Kidney (tissue), 14 donors: ENCODE measurements around the gene KRTAP27-1. TPM values are rescaled to one million over a fixed set of nuclear protein-coding genes. Genes with fewer than 3 reads are reported as not detected.
A peak's percentile ranks its signal among the peaks of the same experiment; 100 is the strongest.

Experiments used
- DNase-seq, 5 donors: peaks; one replicate each; pipeline ENCODE4 v3.0.0-alpha.2; 2013 to 2020
- FAIRE-seq: peaks from 2 replicates; lab custom pipeline; 2012; peaks lifted over from hg19 to GRCh38; lab: Jason Lieb, UNC
- H3K27ac ChIP-seq, 2 donors: one replicate each; pipeline ENCODE4 v1.7.0; 2013; ENCODE audit warnings: low read depth in 2 of 2, low read length in 2 of 2, inconsistent platforms in 1 of 2
- H3K27me3 ChIP-seq: one replicate; pipeline ENCODE4 v1.7.1; 2013; ENCODE audit warnings: low read length, inconsistent platforms; ENCODE audit not compliant: control insufficient read depth, insufficient read depth
- H3K36me3 ChIP-seq, 3 donors: one replicate each; pipeline versions ENCODE4 v1.7.0 to v1.7.1; 2013; ENCODE audit warnings: low read length in 3 of 3, control low read depth in 1 of 3, inconsistent platforms in 1 of 3; ENCODE audit not compliant: insufficient read depth in 3 of 3, control insufficient read depth in 2 of 3
- H3K4me1 ChIP-seq, 3 donors: one replicate each; pipeline versions ENCODE4 v1.7.0 to v1.7.1; 2013; ENCODE audit warnings: low read length in 3 of 3, inconsistent platforms in 1 of 3, low read depth in 1 of 3; ENCODE audit not compliant: control insufficient read depth in 2 of 3, insufficient read depth in 2 of 3
- H3K4me3 ChIP-seq, 3 donors: one replicate each; pipeline versions ENCODE4 v1.7.0 to v1.8.1; 2013; ENCODE audit warnings: low read length in 3 of 3, control low read depth in 1 of 3, inconsistent platforms in 1 of 3
- H3K9ac ChIP-seq, 3 donors: one replicate each; pipeline versions ENCODE4 v1.7.0 to v1.7.1; 2013; ENCODE audit warnings: low read length in 3 of 3, control low read depth in 1 of 3, inconsistent platforms in 1 of 3
- H3K9me3 ChIP-seq, 3 donors: one replicate each; pipeline versions ENCODE4 v1.7.0 to v1.7.1; 2013; ENCODE audit warnings: low read length in 3 of 3, control low read depth in 1 of 3, inconsistent platforms in 1 of 3; ENCODE audit not compliant: control insufficient read depth in 2 of 3, insufficient read depth in 1 of 3
- CTCF ChIP-seq: IDR thresholded peaks from 3 replicates; pipeline ENCODE4 v1.5.1; 2012; ENCODE audit warnings: mild to moderate bottlenecking, moderate library complexity, borderline replicate concordance; ENCODE audit not compliant: insufficient read depth; ENCODE audit errors: extremely low read depth
- intact Hi-C: fragments of 100-400 bp; cut with DNase I; formaldehyde crosslinking; loops from one replicate; pipeline ENCODE4 v1.11.1; 2022
- polyA plus RNA-seq: library from polyadenylated mRNA; stranded (reverse); fragments of 350-450 nt; fragmentation: Illumina TruSeq; extraction: RNeasy Lipid Tissue Mini Kit (QIAGEN cat#74804); gene quantifications from one replicate; pipeline ENCODE4 v1.2.3, GENCODE V29; 2014; ENCODE audit warnings: low read depth, low replicate concordance; ENCODE audit not compliant: insufficient read depth
- total RNA-seq: library from RNA; stranded (reverse); fragmentation: NEBNext Ultra II Directional; extraction: Animal tissue kit (Norgen Biotek cat#: 25700); gene quantifications from one replicate; pipeline ENCODE4 v1.2.1, GENCODE V29; 2021
- donor health status: control.
- donor health status: control.
- donor health status: control.
- donor health status: control.
- donor health status: control.
- donor health status: DM: yes; HTN: yes; CAD: no.
- donor health status: Normal renal cell carcinoma (clear cell type).

Gene KRTAP27-1
- total and polyA plus RNA-seq, 2 donors from 2014 or later: not detected

GRCh38 chr21:30349572-30349971, 12.1 kb upstream of the KRTAP27-1 start:
- H3K9me3 ChIP-seq: peaks cover 0 to 2% (median 0%) of the 10 kb centered on the region in 3 donors
- DNase-seq: peak in 2 of 5 donors; percentile 9 to 22
- H3K36me3 ChIP-seq: no peaks in the 10 kb centered on the region
- no peaks in the 10 kb centered on the region for H3K4me1 ChIP-seq
- H3K27me3 ChIP-seq: no peaks in the 10 kb centered on the region
- no peak for TF ChIP-seq CTCF
- no peak for FAIRE-seq
- H3K9ac ChIP-seq: no peak overlapping the region
- intact Hi-C loops: loop anchor here (10.0 kb wide), 1 partner anchor 735 kb away; no protein-coding TSS in a partner anchor
- no peak overlapping the region for H3K27ac ChIP-seq
- no peak overlapping the region for H3K4me3 ChIP-seq

- Histone ChIP-seq H3K9ac (no peak within 1 kb of the TSS), H3K4me1 (no peaks in the 10 kb centered on the region), H3K27ac (no peak within 1 kb of the TSS), H3K9me3 (peaks cover 0 to 2% (median 0%) of the 10 kb centered on the region in 3 donors), H3K27me3 (no peaks in the 10 kb centered on the region), H3K4me3 (no peak within 1 kb of the TSS), H3K36me3 (no peaks in the 10 kb centered on the region)
- FAIRE-seq (no peak), DNase-seq (no peak)
- TF ChIP-seq CTCF: no peak
- intact Hi-C loops: loop anchor here (10.0 kb wide), 1 partner anchor 736 kb away; no protein-coding TSS in a partner anchor
Measured at GRCh38 chr21:30348506-30348905, 11.0 kb upstream of the KRTAP27-1 start, which contains the start of gene KRTAP23-1. KRTAP23-1 (minus strand) TSS chr21:30348606; CDS start chr21:30348606, 0 bp downstream.

- TF ChIP-seq CTCF: no peak
- H3K27ac ChIP-seq: no peak overlapping the region
- H3K4me1 ChIP-seq: no peaks in the 10 kb centered on the region
- FAIRE-seq (no peak), DNase-seq (no peak)
- no peaks in the 10 kb centered on the region for H3K27me3 ChIP-seq
- intact Hi-C loops: loop anchor here (10.0 kb wide), 1 partner anchor 740 kb away; no protein-coding TSS in a partner anchor
- no peaks in the 10 kb centered on the region for H3K36me3 ChIP-seq
- H3K9ac ChIP-seq: no peak overlapping the region
- no peak overlapping the region for H3K4me3 ChIP-seq
- peaks cover 0 to 2% (median 0%) of the 10 kb centered on the region in 3 donors for H3K9me3 ChIP-seq
Measured at GRCh38 chr21:30345014-30345413, 7.5 kb upstream of the KRTAP27-1 start.
